SK-N-SH treated with all-trans-retinoic acid at 6 μM for 48 hours (cell line): ENCODE data around the gene POLG2.
A peak's percentile ranks its signal among the peaks of the same experiment; 100 is the strongest.

ENCODE experiments used
- ATAC-seq: fragments of 200-7000 bp; cut with Tn5 transposase; 3 replicates; pipeline ENCODE4 v1.9.1; 2020; ENCODE audit warnings: mild to moderate bottlenecking, moderate library complexity
- ARNTL ChIP-seq: fragments of 450-650 bp; formaldehyde crosslinking; IDR thresholded peaks from 2 replicates; pipeline ENCODE4 v1.5.0; 2020; ENCODE audit warnings: low read depth, mild to moderate bottlenecking, moderate library complexity, borderline replicate concordance
- BACH2 ChIP-seq: fragments of 250-450 bp; sonication (Bioruptor Pico); IDR thresholded peaks from 2 replicates; pipeline ENCODE4 v1.9.0; 2021; ENCODE audit warnings: mild to moderate bottlenecking, borderline replicate concordance
- CREB5 ChIP-seq: fragments of 250-450 bp; sonication (Bioruptor Pico); IDR thresholded peaks from 2 replicates; pipeline ENCODE4 v1.5.1; 2020; ENCODE audit warnings: low read depth, mild to moderate bottlenecking, moderate library complexity
- CSDC2 ChIP-seq: fragments of 250-450 bp; sonication (Bioruptor Pico); IDR thresholded peaks from 2 replicates; pipeline ENCODE4 v1.5.0; 2020; ENCODE audit warnings: mild to moderate bottlenecking, moderate library complexity
- CSRNP3 ChIP-seq: fragments of 250-450 bp; sonication (Bioruptor Pico); IDR thresholded peaks from 2 replicates; pipeline ENCODE4 v1.5.1; 2021; ENCODE audit warnings: mild to moderate bottlenecking, moderate library complexity
- ESRRG ChIP-seq: fragments of 250-450 bp; sonication (Bioruptor Pico); IDR thresholded peaks from 2 replicates; pipeline ENCODE4 v1.6.1; 2021; ENCODE audit warnings: mild to moderate bottlenecking
- GLIS3 ChIP-seq: fragments of 250-450 bp; sonication (Bioruptor Pico); IDR thresholded peaks from 2 replicates; pipeline ENCODE4 v1.5.0; 2020; ENCODE audit warnings: mild to moderate bottlenecking, moderate library complexity
- ISL1 ChIP-seq: fragments of 250-450 bp; sonication (Bioruptor Pico); IDR thresholded peaks from 2 replicates; pipeline ENCODE4 v2.1.2; 2022; ENCODE audit warnings: mild to moderate bottlenecking, moderate library complexity
- OSR1 ChIP-seq: fragments of 250-450 bp; sonication (Bioruptor Pico); IDR thresholded peaks from 2 replicates; pipeline ENCODE4 v1.8.0; 2022; ENCODE audit warnings: moderate library complexity, mild to moderate bottlenecking, inconsistent platforms
- PPARA ChIP-seq: fragments of 250-450 bp; sonication (Bioruptor Pico); IDR thresholded peaks from 2 replicates; pipeline ENCODE4 v1.5.0; 2020; ENCODE audit warnings: mild to moderate bottlenecking, borderline replicate concordance
- RARB ChIP-seq: fragments of 250-450 bp; sonication (Bioruptor Pico); IDR thresholded peaks from 2 replicates; pipeline ENCODE4 v1.8.0; 2021; ENCODE audit warnings: mild to moderate bottlenecking, moderate library complexity
- SNAI2 ChIP-seq: fragments of 250-450 bp; sonication (Bioruptor Pico); IDR thresholded peaks from 2 replicates; pipeline ENCODE4 v1.5.0; 2020; ENCODE audit warnings: mild to moderate bottlenecking, moderate library complexity
- TCF4 ChIP-seq: fragments of 250-450 bp; sonication (Bioruptor Pico); IDR thresholded peaks from 2 replicates; pipeline ENCODE4 v1.8.0; 2021; ENCODE audit warnings: mild to moderate bottlenecking, moderate library complexity, borderline replicate concordance
- TOX ChIP-seq: fragments of 250-450 bp; sonication (Bioruptor Pico); IDR thresholded peaks from 2 replicates; pipeline ENCODE4 v1.8.0; 2021; ENCODE audit warnings: mild to moderate bottlenecking, moderate library complexity, borderline replicate concordance
- TSHZ2 ChIP-seq: fragments of 250-450 bp; sonication (Bioruptor Pico); IDR thresholded peaks from 2 replicates; pipeline ENCODE4 v1.5.0; 2020; ENCODE audit warnings: mild to moderate bottlenecking, moderate library complexity
- ZC3H10 ChIP-seq: fragments of 250-450 bp; sonication (Bioruptor Pico); IDR thresholded peaks from 2 replicates; pipeline ENCODE4 v1.5.1; 2021; ENCODE audit warnings: mild to moderate bottlenecking, moderate library complexity
- ZFP3 ChIP-seq: fragments of 250-450 bp; sonication (Bioruptor Pico); IDR thresholded peaks from 2 replicates; pipeline ENCODE4 v1.5.0; 2020; ENCODE audit warnings: mild to moderate bottlenecking, moderate library complexity
- ZFP30 ChIP-seq: fragments of 450-650 bp; formaldehyde crosslinking; IDR thresholded peaks from 2 replicates; pipeline ENCODE4 v1.5.0; 2022; ENCODE audit warnings: mild to moderate bottlenecking, moderate library complexity
- ZNF565 ChIP-seq: fragments of 450-650 bp; formaldehyde crosslinking; conservative IDR thresholded peaks from 2 replicates; pipeline ENCODE4 v1.5.0; 2020; ENCODE audit warnings: low read depth, mild to moderate bottlenecking, moderate library complexity
- ZNF70 ChIP-seq: fragments of 450-650 bp; formaldehyde crosslinking; IDR thresholded peaks from 2 replicates; pipeline ENCODE4 v1.5.0; 2020; ENCODE audit warnings: mild to moderate bottlenecking, moderate library complexity
- ZNF8 ChIP-seq: fragments of 450-650 bp; formaldehyde crosslinking; IDR thresholded peaks from 2 replicates; pipeline ENCODE4 v1.5.0; 2020; ENCODE audit warnings: mild to moderate bottlenecking, moderate library complexity
- TF ChIP-seq, protein P1 (sequence below): fragments of 250-450 bp; sonication (Bioruptor Pico); IDR thresholded peaks from 2 replicates; pipeline ENCODE4 v1.8.0; 2021; ENCODE audit warnings: low read depth, mild to moderate bottlenecking, moderate library complexity, borderline replicate concordance
- TF ChIP-seq, protein P2 (sequence below): fragments of 250-450 bp; sonication (Bioruptor Pico); IDR thresholded peaks from 2 replicates; pipeline ENCODE4 v1.8.0; 2020; ENCODE audit warnings: mild to moderate bottlenecking, moderate library complexity, borderline replicate concordance

The POLG2 gene

DNA sequence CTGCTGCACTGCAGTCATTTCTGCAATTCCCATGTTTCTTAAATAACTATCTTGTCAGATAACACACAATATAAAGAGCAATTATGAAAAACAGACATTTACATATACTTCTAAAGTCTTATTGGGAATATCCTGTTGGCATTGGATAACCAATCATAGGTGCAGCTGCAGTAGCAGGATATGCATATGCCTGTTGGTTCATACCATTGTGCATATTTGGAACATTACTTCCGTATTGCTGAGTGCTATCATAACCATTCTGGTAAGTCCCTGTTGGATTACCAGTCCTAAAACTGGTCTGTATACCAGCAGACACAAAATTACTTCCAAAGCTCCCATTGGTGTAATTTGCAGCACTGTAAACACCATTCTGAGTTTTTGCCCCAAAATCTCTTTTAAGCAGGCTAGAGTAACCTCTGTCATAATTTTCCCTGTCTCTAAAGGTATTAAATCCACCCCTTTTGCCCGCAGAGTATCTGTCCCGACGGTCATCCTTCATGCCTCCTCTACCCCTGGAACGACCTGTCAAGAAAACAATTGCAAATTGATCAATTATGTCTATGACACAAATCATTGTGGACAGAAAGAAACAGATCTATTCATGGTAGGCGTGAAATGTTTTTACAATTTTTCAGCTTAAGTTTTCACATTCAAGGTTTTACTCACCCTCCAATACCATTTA, 3.1 kb upstream of the POLG2 start:
- ATAC-seq = no peak
- TF ChIP-seq CREB5 (CRISPR knock-in tag) = no peak
- no peak for TF ChIP-seq TSHZ2 (CRISPR knock-in tag)
- no peak for TF ChIP-seq ESRRG (CRISPR knock-in tag)
- peak; percentile 11; the same call in 1 of the 2 replicates for TF ChIP-seq ZNF8 (CRISPR knock-in tag)
- TF ChIP-seq PPARA (CRISPR knock-in tag) = no peak
- TF ChIP-seq ZNF565 = no peak
- 0 out of 2 replicates have a peak, but pooled peaks have one; percentile 7 for TF ChIP-seq TOX
- TF ChIP-seq ZC3H10 (CRISPR knock-in tag) = no peak; the same call in 1 of the 2 replicates
- TF ChIP-seq ARNTL (CRISPR knock-in tag) = 0 out of 2 replicates have a peak, but pooled peaks have one; percentile 5
- no peak for TF ChIP-seq SNAI2 (CRISPR knock-in tag)
- TF ChIP-seq ZFP30 = no peak
- TF ChIP-seq ISL1 (CRISPR knock-in tag) = no peak
- no peak for TF ChIP-seq ZNF70 (CRISPR knock-in tag)
- TF ChIP-seq, protein P1, sequence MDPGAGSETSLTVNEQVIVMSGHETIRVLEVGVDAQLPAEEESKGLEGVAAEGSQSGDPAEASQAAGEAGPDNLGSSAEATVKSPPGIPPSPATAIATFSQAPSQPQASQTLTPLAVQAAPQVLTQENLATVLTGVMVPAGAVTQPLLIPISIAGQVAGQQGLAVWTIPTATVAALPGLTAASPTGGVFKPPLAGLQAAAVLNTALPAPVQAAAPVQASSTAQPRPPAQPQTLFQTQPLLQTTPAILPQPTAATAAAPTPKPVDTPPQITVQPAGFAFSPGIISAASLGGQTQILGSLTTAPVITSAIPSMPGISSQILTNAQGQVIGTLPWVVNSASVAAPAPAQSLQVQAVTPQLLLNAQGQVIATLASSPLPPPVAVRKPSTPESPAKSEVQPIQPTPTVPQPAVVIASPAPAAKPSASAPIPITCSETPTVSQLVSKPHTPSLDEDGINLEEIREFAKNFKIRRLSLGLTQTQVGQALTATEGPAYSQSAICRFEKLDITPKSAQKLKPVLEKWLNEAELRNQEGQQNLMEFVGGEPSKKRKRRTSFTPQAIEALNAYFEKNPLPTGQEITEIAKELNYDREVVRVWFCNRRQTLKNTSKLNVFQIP (CRISPR knock-in tag) = no peak
- TF ChIP-seq TCF4 (CRISPR knock-in tag) = no peak
- TF ChIP-seq, protein P2, sequence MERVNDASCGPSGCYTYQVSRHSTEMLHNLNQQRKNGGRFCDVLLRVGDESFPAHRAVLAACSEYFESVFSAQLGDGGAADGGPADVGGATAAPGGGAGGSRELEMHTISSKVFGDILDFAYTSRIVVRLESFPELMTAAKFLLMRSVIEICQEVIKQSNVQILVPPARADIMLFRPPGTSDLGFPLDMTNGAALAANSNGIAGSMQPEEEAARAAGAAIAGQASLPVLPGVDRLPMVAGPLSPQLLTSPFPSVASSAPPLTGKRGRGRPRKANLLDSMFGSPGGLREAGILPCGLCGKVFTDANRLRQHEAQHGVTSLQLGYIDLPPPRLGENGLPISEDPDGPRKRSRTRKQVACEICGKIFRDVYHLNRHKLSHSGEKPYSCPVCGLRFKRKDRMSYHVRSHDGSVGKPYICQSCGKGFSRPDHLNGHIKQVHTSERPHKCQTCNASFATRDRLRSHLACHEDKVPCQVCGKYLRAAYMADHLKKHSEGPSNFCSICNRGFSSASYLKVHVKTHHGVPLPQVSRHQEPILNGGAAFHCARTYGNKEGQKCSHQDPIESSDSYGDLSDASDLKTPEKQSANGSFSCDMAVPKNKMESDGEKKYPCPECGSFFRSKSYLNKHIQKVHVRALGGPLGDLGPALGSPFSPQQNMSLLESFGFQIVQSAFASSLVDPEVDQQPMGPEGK (CRISPR knock-in tag) = no peak; the same call in 1 of the 2 replicates
- 0 out of 2 replicates have a peak, but pooled peaks have one; percentile 54 for TF ChIP-seq GLIS3
- TF ChIP-seq RARB (CRISPR knock-in tag) = no peak
- no peak for TF ChIP-seq BACH2
- TF ChIP-seq OSR1 (CRISPR knock-in tag) = no peak
- no peak for TF ChIP-seq ZFP3 (CRISPR knock-in tag)
- TF ChIP-seq CSRNP3 (CRISPR knock-in tag) = no peak
- no peak for TF ChIP-seq CSDC2 (CRISPR knock-in tag)
- TF ChIP-seq, all 23 proteins: peak for 4
